Daoy (cell line): ENCODE measurements around the gene OXTR. TPM values are rescaled to one million over a fixed set of nuclear protein-coding genes. Genes with fewer than 3 reads are reported as not detected.
A peak's percentile ranks its signal among the peaks of the same experiment; 100 is the strongest.

Experiments
- DNase-seq: peaks from one replicate; pipeline ENCODE4 v3.0.0-alpha.2; 2015; ENCODE audit warnings: low read depth
- total RNA-seq: library from RNA; depleted of rRNA; stranded (reverse); fragments of >200 nt; shearing (Covaris generic); gene quantifications from 2 replicates; pipeline ENCODE4 v1.2.3, GENCODE V29; 2014; rRNA removed

OXTR gene
- total RNA-seq, 1 experiment from 2014 or later, result 0.63 TPM

GRCh38 chr3:8712045-8712907, 57.1 kb downstream of the OXTR start:
- DNase-seq, result peak; percentile 73

- no peak for DNase-seq
Observed at GRCh38 chr3:8709801-8710507, 59.5 kb downstream of the OXTR start.

GRCh38 chr3:8709287-8709686, 60.1 kb downstream of the OXTR start:
- DNase-seq, result no peak

- no peak for DNase-seq
Observed at GRCh38 chr3:8705575-8705974, 63.8 kb downstream of the OXTR start.

GRCh38 chr3:8702560-8702959, 66.9 kb downstream of the OXTR start:
- DNase-seq, result no peak

Other genes starting within 250 kb of the OXTR start
- gene SSUH2, start 124.8 kb downstream of the OXTR start, total RNA-seq, result 0.27 and 0.40 TPM in 2 replicates
- gene CAV3, start 35.8 kb downstream of the OXTR start, total RNA-seq, result not detected in 2 replicates
- 17.6 and 28.8 TPM in 2 replicates for gene RAD18, start 193.9 kb upstream of the OXTR start, total RNA-seq